ENCODE measurements around the gene EHD1. TPM values are rescaled to one million over a fixed set of nuclear protein-coding genes. Genes with fewer than 3 reads are reported as not detected.

EHD1 gene
- total and polyA plus RNA-seq, 10 donors = 51.9 to 337 (median 162) TPM

- Histone ChIP-seq H3K4me1 (peaks cover 2 to 17% (median 6%) of the 10 kb centered on the region in 6 donors), H3K36me3 (peaks cover 9 to 93% (median 87%) of the 10 kb centered on the region in 6 donors), H3K27me3 (replicated peaks in 1 of 7) (no peaks in the 10 kb centered on the region), H3K27ac (no peak overlapping the region), H3K4me3 (no peak overlapping the region), H3K9me3 (no peaks in the 10 kb centered on the region)
- 94 to 97% (median 96%) methylated on average over 20 to 27 of the region's 27 CpGs for WGBS, 5 donors
- DNase-seq = peak; percentile 72
- intact Hi-C loops (cut with DNase I; ENCODE audit: low total_unique reads) = no loop called here
- peak in 1 of 3 donors; percentile 49 for TF ChIP-seq POLR2AphosphoS5 (IDR thresholded peaks at IDR 0.05)
- no peak for TF ChIP-seq POLR2A (IDR thresholded peaks at IDR 0.05)
- TF ChIP-seq CTCF (IDR thresholded peaks at IDR 0.05 in 8 of 11, conservative IDR thresholded peaks at IDR 0.05 in 3 of 11) = no peak
These were observed 32.2 kb upstream of the EHD1 start for GRCh38 chr11:64910451-64911093.

GRCh38 chr11:64909653-64910343, 31.4 kb upstream of the EHD1 start:
- H3K36me3 ChIP-seq = peaks cover 9 to 100% (median 94%) of the 10 kb centered on the region in 6 donors
- 92 to 98% (median 97%) methylated on average over 13 to 39 of the region's 39 CpGs for WGBS, 5 donors
- H3K9me3 ChIP-seq = no peaks in the 10 kb centered on the region
- no peak overlapping the region for H3K27ac ChIP-seq
- no peak overlapping the region for H3K4me3 ChIP-seq
- intact Hi-C loops (cut with DNase I; ENCODE audit: low total_unique reads) = no loop called here
- H3K27me3 ChIP-seq (replicated peaks in 1 of 7) = no peaks in the 10 kb centered on the region
- TF ChIP-seq POLR2AphosphoS5 (IDR thresholded peaks at IDR 0.05) (no peak), POLR2A (IDR thresholded peaks at IDR 0.05) (no peak), CTCF (IDR thresholded peaks at IDR 0.05 in 8 of 11, conservative IDR thresholded peaks at IDR 0.05 in 3 of 11) (no peak)
- peaks cover 0 to 9% (median 0%) of the 10 kb centered on the region in 6 donors for H3K4me1 ChIP-seq
- peak; percentile 70 for DNase-seq

- peaks cover 9 to 100% (median 97%) of the 10 kb centered on the region in 6 donors for H3K36me3 ChIP-seq
- WGBS, 5 donors = 89 to 98% (median 92%) methylated on average over 7 to 11 of the region's 11 CpGs
- no peaks in the 10 kb centered on the region for H3K27me3 ChIP-seq (replicated peaks in 1 of 7)
- H3K9me3 ChIP-seq = no peaks in the 10 kb centered on the region
- H3K27ac ChIP-seq = no peak overlapping the region
- DNase-seq = no peak
- intact Hi-C loops (cut with DNase I; ENCODE audit: low total_unique reads) = no loop called here
- TF ChIP-seq CTCF (IDR thresholded peaks at IDR 0.05 in 8 of 11, conservative IDR thresholded peaks at IDR 0.05 in 3 of 11) = no peak
- H3K4me1 ChIP-seq = no peaks in the 10 kb centered on the region
- H3K4me3 ChIP-seq = no peak overlapping the region
These were observed 30.3 kb upstream of the EHD1 start for GRCh38 chr11:64908766-64909165.

GRCh38 chr11:64906314-64906635, 27.9 kb upstream of the EHD1 start:
- no peaks in the 10 kb centered on the region for H3K27me3 ChIP-seq (replicated peaks in 1 of 7)
- 94 to 99% (median 96%) methylated on average over 10 to 13 of the region's 13 CpGs for WGBS, 5 donors
- intact Hi-C loops (cut with DNase I; ENCODE audit: low total_unique reads) = no loop called here
- no peaks in the 10 kb centered on the region for H3K9me3 ChIP-seq
- no peak overlapping the region for H3K27ac ChIP-seq
- DNase-seq = no peak
- peaks cover 9 to 100% (median 97%) of the 10 kb centered on the region in 6 donors for H3K36me3 ChIP-seq
- H3K4me3 ChIP-seq = no peak overlapping the region
- no peaks in the 10 kb centered on the region for H3K4me1 ChIP-seq
- TF ChIP-seq CTCF (IDR thresholded peaks at IDR 0.05 in 8 of 11, conservative IDR thresholded peaks at IDR 0.05 in 3 of 11) (no peak), POLR2AphosphoS5 (IDR thresholded peaks at IDR 0.05) (no peak)
